Fibroblast of mammary gland (primary cell): Measurements from ENCODE around the gene HSPA5.
A peak's percentile ranks its signal among the peaks of the same experiment; 100 is the strongest.
"Not testable (repeated sequence)": the region's sequence is repeated elsewhere in the genome, so short reads cannot be mapped to it uniquely, and the experiment has no call there.

Experiments used
- DNase-seq: peaks from one replicate; pipeline ENCODE4 v3.0.0-alpha.2; 2010; ENCODE audit warnings: low read depth
- H3K4me3 ChIP-seq: 2 replicates; pipeline ENCODE4 v1.5.1; 2011; ENCODE audit warnings: low read depth, mild to moderate bottlenecking, low read length, moderate library complexity; ENCODE audit not compliant: control insufficient read depth
- CTCF ChIP-seq: conservative IDR thresholded peaks from 2 replicates; pipeline ENCODE4 v1.5.1; 2011; ENCODE audit warnings: low read depth, low read length, inconsistent platforms; ENCODE audit not compliant: control insufficient read depth, insufficient read depth

The HSPA5 gene

GRCh38 chr9:125241863-125242739 is 958 bp upstream of the HSPA5 start:
- peak overlapping the region; percentile 73 for H3K4me3 ChIP-seq
- TF ChIP-seq CTCF: no peak
- no peak for DNase-seq

- DNase-seq: peak; percentile 44
- H3K4me3 ChIP-seq: peak overlapping the region; percentile 98
These were observed 519 bp downstream of the HSPA5 start for GRCh38 chr9:125240649-125240999.

GRCh38 chr9:125239631-125240597 is 1.2 kb downstream of the HSPA5 start:
- DNase-seq: no peak
- TF ChIP-seq CTCF: no peak
- peak overlapping the region; percentile 98 for H3K4me3 ChIP-seq

More at GRCh38 chr9:125240649-125240999, 519 bp downstream of the HSPA5 start:
- no peak for TF ChIP-seq CTCF

- no peak for DNase-seq
- peak overlapping the region; percentile 98 for H3K4me3 ChIP-seq
- TF ChIP-seq CTCF: no peak
These were observed 2.2 kb downstream of the HSPA5 start for GRCh38 chr9:125238915-125239446.

GRCh38 chr9:125238127-125238914 is 2.8 kb downstream of the HSPA5 start:
- H3K4me3 ChIP-seq: peak overlapping the region; percentile 98
- TF ChIP-seq CTCF: no peak
- DNase-seq: no peak

GRCh38 chr9:125236520-125237159 is 4.5 kb downstream of the HSPA5 start:
- H3K4me3 ChIP-seq, DNase-seq: not testable (repeated sequence)
